ENCODE measurements around the gene ZSCAN1. TPM values are rescaled to one million over a fixed set of nuclear protein-coding genes. Genes with fewer than 3 reads are reported as not detected.

Gene ZSCAN1
- total RNA-seq, 3 donors from 2014 or later (not counting 1 experiment from before 2014, with no cell fraction given): not detected

GRCh38 chr19:58001895-58002369 lies 31.9 kb upstream of the ZSCAN1 start:
- Mint-ChIP-seq H3K4me1 (peaks cover 26 to 39% of the 10 kb centered on the region in 2 donors), H3K27ac (peak overlapping the region; percentile 91 to 93), H3K36me3 (peaks cover 33% of the 10 kb centered on the region), H3K27me3 (ENCODE audit: low read depth in 2 of 2) (no peaks in the 10 kb centered on the region), H3K4me3 (peak overlapping the region; percentile 92), H3K9me3 (peaks cover 4 to 9% of the 10 kb centered on the region in 2 donors)
- Histone ChIP-seq H3K4me3 (ENCODE audit: low read length) (peak overlapping the region; percentile 80), H3K36me3 (ENCODE audit: control insufficient read depth, insufficient read depth, low read length) (peaks cover 29% of the 10 kb centered on the region), H3K9me3 (ENCODE audit: control insufficient read depth, insufficient read depth, low read length) (peaks cover 29% of the 10 kb centered on the region), H3K27ac (ENCODE audit: low read length) (peak overlapping the region; percentile 97), H3K4me1 (ENCODE audit: control insufficient read depth, insufficient read depth, low read length) (peaks cover 21% of the 10 kb centered on the region), H3K27me3 (ENCODE audit: control insufficient read depth, insufficient read depth, low read length) (no peaks in the 10 kb centered on the region)
- intact Hi-C loops (cut with micrococcal nuclease): loop anchor here (1.0 to 10.0 kb wide), 6 partner anchors 57 to 617 kb away; partner anchors contain the start of genes ZNF135, ZNF329, ZNF417 and ZNF548
- ATAC-seq (peak; percentile 26 to 57 (median 41)), DNase-seq (peak in 1 of 2 donors; percentile 51)
- WGBS (ENCODE audit: insufficient coverage): 8% methylated on average over 23 of the region's 23 CpGs
- TF ChIP-seq, protein P1, sequence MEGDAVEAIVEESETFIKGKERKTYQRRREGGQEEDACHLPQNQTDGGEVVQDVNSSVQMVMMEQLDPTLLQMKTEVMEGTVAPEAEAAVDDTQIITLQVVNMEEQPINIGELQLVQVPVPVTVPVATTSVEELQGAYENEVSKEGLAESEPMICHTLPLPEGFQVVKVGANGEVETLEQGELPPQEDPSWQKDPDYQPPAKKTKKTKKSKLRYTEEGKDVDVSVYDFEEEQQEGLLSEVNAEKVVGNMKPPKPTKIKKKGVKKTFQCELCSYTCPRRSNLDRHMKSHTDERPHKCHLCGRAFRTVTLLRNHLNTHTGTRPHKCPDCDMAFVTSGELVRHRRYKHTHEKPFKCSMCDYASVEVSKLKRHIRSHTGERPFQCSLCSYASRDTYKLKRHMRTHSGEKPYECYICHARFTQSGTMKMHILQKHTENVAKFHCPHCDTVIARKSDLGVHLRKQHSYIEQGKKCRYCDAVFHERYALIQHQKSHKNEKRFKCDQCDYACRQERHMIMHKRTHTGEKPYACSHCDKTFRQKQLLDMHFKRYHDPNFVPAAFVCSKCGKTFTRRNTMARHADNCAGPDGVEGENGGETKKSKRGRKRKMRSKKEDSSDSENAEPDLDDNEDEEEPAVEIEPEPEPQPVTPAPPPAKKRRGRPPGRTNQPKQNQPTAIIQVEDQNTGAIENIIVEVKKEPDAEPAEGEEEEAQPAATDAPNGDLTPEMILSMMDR (IDR thresholded peaks at IDR 0.05): no peak

DNA sequence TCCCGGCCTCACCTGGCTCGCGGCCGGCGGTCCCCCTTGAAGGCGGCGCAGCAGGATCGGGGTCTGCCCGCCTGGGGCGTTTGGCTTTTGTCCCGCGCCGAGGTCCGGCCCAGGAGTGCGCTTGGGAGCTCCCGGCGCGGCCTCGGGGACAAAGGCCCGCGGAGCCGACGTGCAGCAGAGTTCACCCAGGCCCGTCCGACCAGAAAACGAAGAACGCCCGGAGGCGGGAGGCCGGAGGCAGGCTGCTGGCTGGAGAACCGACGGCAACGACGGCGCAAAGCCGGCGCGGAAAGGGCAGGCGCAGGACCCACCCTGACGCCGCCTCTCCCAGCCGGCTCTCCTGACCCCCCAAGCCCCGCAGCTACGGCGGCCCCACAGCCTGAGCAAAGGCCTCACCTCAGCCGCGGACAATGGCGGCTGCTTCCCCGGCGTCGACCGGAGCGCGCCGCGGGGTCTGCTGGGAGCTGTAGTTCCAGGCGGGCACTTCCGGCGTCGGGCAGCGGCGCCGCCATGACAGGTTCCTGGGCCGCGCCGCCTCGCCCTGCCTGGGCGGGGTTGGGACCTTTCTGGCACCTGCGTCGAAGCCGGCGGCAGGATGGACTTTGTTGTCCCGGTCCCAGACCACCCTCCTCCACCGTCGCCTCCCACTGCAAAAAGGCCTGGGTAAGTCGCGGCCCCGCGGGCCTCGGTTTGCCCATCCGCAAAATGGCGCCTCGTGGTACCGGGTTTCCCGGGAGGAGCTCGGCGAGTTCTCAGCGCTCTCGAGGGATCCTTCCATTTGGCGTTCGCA lies 31.2 kb upstream of the ZSCAN1 start, which contains the start of gene ZNF606:
TSS of gene ZNF606 (minus strand) at position 437 of the 790 bp plus-strand sequence. CDS start 1,501 bp downstream, outside the sequence.
- H3K4me3 Mint-ChIP-seq: peak within 1 kb of the TSS; percentile 92
- intact Hi-C loops (cut with micrococcal nuclease): loop anchor here (1.0 to 10.0 kb wide), 6 partner anchors 56 to 618 kb away; partner anchors contain the start of genes ZNF135, ZNF329, ZNF417 and ZNF548
- Histone ChIP-seq H3K36me3 (ENCODE audit: control insufficient read depth, insufficient read depth, low read length) (peaks cover 28% of the 10 kb centered on the region), H3K27me3 (ENCODE audit: control insufficient read depth, insufficient read depth, low read length) (no peaks in the 10 kb centered on the region), H3K9me3 (ENCODE audit: control insufficient read depth, insufficient read depth, low read length) (peaks cover 35% of the 10 kb centered on the region), H3K4me3 (ENCODE audit: low read length) (peak within 1 kb of the TSS; percentile 80), H3K4me1 (ENCODE audit: control insufficient read depth, insufficient read depth, low read length) (peaks cover 21% of the 10 kb centered on the region), H3K27ac (ENCODE audit: low read length) (peak within 1 kb of the TSS; percentile 97)
- H3K9me3 Mint-ChIP-seq: peaks cover 6 to 10% of the 10 kb centered on the region in 2 donors
- peak; percentile 95 to 98 (median 98) for ATAC-seq
- TF ChIP-seq, protein P1 (IDR thresholded peaks at IDR 0.05): no peak
- under 1% methylated on average over 91 of the region's 91 CpGs for WGBS (ENCODE audit: insufficient coverage)
- peak; percentile 87 to 92 for DNase-seq
- peaks cover 26 to 39% of the 10 kb centered on the region in 2 donors for H3K4me1 Mint-ChIP-seq
- H3K36me3 Mint-ChIP-seq: peaks cover 40% of the 10 kb centered on the region
- no peaks in the 10 kb centered on the region for H3K27me3 Mint-ChIP-seq (ENCODE audit: low read depth in 2 of 2)
- peak within 1 kb of the TSS; percentile 91 to 93 for H3K27ac Mint-ChIP-seq

GRCh38 chr19:58003174-58003828 lies 30.5 kb upstream of the ZSCAN1 start:
- H3K4me1 ChIP-seq (ENCODE audit: control insufficient read depth, insufficient read depth, low read length): peaks cover 21% of the 10 kb centered on the region
- TF ChIP-seq, protein P1 (IDR thresholded peaks at IDR 0.05): no peak
- intact Hi-C loops (cut with micrococcal nuclease): loop anchor here (2.0 to 10.0 kb wide), 5 partner anchors 56 to 618 kb away; partner anchors contain the start of genes ZNF135, ZNF329, ZNF417 and ZNF548
- peak overlapping the region; percentile 92 for H3K4me3 Mint-ChIP-seq
- peak overlapping the region; percentile 80 for H3K4me3 ChIP-seq (ENCODE audit: low read length)
- H3K27me3 Mint-ChIP-seq (ENCODE audit: low read depth in 2 of 2): no peaks in the 10 kb centered on the region
- H3K36me3 Mint-ChIP-seq: peaks cover 46% of the 10 kb centered on the region
- H3K27me3 ChIP-seq (ENCODE audit: control insufficient read depth, insufficient read depth, low read length): no peaks in the 10 kb centered on the region
- H3K27ac Mint-ChIP-seq: peak overlapping the region; percentile 91 to 93
- DNase-seq (no peak), ATAC-seq (no peak)
- peaks cover 11 to 15% of the 10 kb centered on the region in 2 donors for H3K9me3 Mint-ChIP-seq
- peak overlapping the region; percentile 97 for H3K27ac ChIP-seq (ENCODE audit: low read length)
- H3K36me3 ChIP-seq (ENCODE audit: control insufficient read depth, insufficient read depth, low read length): peaks cover 26% of the 10 kb centered on the region
- H3K9me3 ChIP-seq (ENCODE audit: control insufficient read depth, insufficient read depth, low read length): peaks cover 42% of the 10 kb centered on the region
- H3K4me1 Mint-ChIP-seq: peaks cover 26 to 39% of the 10 kb centered on the region in 2 donors
- 42% methylated on average over 30 of the region's 31 CpGs for WGBS (ENCODE audit: insufficient coverage)

Data from natural killer cell (primary cell).